ENCODE data around the gene TSPOAP1. TPM values are rescaled to one million over a fixed set of nuclear protein-coding genes. Genes with fewer than 3 reads are reported as not detected.

Gene TSPOAP1
- total RNA-seq, 1 donor from 2014 or later, result 1.3 TPM

DNA sequence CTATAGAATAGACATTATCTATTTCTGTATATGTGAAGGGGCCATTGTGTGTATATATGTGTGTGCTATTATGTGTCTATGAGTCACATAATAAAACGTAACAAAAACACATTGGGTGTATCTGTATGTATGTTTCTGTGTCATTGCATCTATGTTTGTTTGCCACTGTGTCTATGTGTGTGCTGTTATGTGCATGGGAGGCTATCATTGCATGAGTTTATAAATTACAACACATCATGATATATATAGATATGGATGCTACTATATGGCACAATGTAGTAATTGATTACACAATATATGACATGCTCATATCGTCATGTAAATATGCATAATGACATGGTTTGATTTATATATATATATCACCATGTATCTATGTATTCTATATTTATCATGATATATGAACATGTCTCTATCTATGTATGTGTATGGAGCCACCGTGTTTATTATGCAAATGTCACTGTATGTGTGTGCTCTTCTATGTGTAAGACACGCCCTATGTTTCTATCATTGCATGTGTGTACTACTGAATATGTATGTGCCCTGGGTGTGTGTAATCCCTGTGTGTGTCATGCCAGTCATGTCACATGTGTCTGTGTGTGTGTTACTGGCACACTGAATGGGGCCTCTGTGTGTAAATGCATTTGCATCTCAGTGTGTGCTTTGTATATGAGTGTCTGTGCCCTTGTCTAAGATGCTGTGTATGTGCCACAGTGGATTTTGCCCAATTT, 1.4 kb upstream of the TSPOAP1 start:
- no peak for DNase-seq (ENCODE audit: low spot score)

DNA sequence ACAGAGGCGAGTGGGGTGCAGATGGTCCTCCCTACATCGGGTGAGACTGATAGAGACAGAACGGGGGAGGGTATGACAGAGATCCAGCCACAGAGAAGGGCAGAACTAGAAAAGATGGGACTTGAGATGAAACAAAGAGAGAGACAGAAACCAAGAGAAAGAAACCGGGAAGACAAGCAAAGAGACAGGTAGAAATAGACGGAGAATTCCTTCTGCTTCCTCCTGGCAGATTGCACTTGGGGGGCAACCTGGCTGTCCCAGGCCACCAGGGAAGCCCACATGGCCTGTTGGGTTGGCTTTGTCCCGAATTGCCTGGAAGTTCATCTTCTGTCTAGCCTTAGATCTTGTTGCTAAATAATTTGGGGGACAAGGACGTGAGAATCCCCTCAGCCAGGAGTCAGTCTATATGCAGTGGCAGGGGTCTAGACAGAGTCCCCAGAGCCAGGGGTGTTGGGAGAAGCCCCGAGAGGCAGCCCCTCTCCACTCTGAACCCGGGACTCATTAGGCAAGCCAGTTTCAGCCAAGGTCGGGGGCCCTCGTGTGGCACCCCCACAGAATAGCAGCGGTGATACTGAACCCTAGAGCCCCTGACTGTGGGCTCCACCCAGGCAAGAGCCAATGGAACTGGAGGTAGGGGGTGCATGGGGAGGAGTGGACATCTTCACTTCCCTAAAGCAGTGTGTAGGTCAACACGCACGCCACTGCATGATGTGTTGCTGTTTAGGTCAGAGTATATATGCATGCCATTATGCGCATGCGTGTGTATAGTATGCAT, 627 bp upstream of the TSPOAP1 start:
- DNase-seq (ENCODE audit: low spot score), result no peak

DNA sequence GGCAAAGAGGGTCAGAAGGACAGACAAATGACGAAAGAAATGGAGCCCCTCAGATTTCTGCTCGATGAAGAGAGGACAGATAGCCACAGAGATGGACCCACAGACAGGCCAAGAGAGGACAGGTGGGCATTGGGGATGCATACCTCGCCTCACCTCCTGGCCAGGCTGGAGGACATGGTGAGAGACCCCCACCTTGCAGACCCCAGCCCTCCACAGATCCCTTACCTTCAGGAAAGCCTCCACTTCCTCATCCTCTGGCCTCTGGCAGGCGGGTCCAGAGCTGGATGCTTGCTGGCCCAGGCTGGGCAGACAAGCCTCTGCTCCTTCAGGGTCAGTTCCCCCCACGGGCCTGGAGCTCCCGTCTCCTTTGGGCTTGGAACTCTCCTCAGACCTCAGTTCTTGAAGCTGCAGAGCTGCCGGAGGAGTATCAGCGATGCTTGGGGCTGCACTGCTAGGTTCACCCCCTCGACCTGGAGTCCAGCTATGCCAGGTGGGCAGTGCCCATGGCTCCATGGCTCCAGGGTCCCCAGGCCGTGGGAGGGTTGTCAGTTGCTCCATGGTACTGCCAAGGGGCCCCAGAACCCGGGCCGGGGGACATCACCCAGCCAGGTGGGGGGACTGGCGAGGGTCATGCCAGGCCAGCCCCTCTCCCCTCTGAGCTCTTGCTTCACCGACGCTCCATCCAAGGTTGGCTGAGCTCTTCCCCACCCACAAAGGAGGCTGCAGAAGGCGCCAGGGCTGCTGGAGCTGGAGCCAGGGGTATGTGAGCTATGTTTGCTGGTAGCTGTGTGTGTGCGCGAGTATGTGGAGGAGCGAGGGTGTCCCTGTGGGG, 1.0 kb downstream of the TSPOAP1 start:
- DNase-seq (ENCODE audit: low spot score), result no peak

DNA sequence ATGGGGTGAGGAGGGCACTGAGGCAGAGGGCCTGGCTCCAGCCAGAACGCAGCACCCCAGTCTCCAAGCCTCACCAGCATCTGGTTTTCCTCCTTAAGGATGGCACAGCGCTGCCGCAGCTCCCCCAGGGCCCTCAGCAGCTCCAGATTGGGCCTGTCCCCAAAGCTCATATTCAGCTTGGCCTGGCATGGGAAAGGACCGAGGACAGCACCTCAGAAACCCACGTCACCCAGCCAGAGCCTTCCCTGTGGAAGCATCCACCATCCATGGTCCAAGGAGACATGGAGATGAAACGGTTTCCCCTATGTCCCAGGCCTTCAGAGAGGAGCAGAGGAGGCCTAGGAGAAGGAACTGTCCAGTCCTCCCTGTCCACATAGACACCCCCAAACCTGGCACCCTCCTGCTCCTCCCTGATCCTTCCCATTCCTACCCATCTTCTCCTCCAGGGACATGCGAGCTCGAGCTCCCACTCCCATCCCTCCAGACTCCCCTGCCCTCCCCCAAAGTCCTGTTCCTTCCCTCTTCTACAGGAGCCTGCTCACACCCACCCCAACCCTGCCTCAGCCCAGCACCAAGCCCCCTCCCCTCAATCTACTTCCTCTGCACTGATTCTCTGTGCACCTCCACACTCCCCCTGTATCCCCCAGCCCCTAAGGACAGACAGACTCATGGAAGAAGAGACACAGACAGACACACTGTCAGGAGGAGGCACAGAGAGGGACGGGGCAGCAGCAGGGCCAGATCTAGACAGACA, 1.8 kb downstream of the TSPOAP1 start:
- no peak for DNase-seq (ENCODE audit: low spot score)

DNA sequence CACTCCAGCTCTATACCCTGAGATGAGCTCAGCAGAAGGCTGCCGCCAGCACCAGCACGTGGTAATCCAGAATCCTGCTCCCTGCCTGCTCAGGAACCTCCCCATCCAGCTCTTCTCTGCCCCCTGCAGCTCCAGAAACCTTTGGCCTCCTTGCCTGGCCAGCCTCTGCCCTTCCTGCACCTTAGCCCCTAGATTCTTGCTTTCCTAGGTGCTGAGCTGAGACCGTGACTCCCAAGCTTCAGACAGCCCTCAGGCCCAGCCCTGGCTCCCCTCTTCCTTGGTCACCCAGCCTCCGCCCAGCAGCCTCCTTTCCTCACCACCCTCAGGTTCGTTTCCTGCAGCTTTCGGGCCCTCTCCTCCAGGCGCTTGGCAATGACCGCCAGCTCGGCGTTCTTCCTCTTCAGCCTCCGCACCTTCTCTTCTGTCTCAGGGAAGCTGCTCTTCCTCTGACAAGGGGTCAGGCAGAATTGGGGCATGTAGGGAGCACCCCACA, 2.6 kb downstream of the TSPOAP1 start:
- no peak for DNase-seq (ENCODE audit: low spot score)

DNA sequence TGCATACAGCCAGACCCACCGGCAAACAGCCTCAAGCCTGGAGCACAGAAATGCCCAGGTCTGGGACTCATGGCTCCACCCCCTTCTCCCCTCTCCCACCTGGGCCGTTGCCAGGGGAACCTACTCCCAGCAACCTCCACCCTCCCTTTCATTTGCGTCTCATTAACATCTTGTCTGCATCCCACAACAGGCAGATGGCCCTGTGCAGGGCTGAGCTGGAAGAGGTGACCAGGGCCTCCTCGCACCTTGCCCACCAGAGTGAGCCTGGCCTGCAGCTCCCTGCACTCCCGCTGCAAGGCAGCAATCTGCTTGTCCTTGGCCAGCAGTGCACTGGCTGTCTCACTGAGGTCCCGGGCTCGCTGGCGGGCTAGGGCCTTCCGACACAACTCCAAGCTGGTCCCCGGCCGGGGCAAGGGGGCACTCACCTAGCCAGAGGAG, 3.3 kb downstream of the TSPOAP1 start:
- no peak for DNase-seq (ENCODE audit: low spot score)

DNA sequence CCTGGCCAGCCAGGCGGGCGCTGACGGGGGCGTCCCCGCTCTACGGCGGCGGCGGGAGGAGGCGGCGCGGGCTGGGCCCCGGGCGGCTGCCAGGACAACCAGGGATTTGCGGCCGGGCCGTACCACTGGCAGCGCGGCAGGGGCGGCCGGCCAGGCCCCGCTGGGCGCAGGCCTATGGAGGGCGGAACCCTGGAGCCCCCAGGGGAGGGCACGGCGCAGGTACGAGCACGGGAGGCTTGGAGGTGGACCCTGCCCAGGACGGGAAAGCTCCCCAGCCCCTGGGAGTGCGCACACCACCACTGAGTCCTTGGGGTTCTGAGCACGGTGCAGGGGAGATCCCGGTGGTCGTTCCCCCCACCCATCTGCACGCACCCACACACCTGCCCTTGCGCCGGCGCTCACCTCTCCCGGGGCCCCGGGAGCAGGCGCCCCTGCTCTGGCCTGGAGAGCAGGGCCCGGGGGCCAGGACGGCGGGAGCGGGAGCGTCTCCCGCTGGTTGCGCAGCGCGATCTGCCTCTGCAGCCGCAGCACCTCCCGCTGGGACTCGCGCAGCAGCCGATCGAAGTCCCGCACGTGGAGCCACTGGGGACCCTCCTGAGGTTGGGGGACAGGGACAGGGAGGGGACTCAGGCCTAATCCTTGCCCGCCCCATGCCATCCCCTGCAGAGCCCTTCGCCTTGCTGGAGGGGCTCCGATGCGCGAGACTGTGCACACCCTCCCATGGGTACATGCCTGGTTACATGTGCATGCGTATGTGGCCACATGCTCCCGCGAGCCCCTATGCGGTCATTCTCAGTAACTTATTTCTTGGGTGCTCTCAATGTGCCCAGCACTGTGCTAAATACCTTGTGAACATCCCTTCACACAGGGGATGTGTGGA, 3.9 kb downstream of the TSPOAP1 start:
- no peak for DNase-seq (ENCODE audit: low spot score)

DNA sequence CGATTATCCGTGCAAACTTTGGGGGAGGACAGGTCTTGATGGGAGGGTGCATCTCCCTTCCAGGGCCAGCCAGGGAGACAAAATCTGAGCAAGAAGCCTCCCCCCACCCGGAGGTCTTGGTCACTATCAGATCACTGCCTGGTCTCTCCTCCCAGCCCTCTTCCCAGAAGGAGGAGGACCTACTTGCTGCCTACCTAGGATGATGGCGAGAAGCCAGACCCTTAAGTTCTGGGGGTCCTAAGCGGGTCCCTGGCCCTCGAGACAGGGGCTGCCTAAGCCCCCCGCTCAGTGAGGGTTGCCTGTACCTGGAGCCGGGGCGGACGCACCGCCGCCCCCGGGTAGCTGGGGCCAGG, 4.6 kb downstream of the TSPOAP1 start:
- no peak for DNase-seq (ENCODE audit: low spot score)

DNA sequence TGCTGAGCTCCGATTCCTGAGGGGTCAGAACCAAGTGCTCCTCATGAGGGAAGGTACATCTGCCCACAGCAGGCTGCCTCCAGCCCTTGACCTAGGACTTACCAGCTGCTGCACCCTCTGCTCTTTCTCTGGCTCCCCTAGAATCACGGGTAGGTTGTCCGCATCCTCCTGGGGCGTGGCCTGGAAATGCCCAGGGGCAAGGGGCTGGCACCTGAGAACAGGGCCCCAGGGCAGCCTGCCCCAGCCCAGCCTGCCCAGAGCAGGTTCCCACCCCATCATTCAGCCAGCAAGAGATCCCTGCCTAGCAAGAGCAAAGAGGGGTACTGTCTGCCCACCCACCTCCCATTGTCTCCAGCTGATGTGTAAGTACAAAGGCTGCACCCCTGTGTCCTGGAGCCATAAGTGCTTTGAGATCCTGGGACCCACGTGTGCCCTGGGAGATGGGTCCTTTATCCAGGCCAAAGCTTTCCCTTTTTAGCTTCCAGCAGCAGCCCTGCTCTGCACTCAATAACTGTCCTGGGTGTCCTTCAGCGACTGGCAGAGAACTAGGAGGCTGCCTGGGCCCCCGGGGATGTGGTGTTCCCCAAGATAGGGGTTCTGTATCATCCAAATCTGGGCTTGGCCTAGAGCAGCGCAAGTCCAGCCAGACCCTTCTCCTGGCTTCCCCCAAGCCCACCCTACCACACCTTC, 5.1 kb downstream of the TSPOAP1 start:
- DNase-seq (ENCODE audit: low spot score), result no peak

DNA sequence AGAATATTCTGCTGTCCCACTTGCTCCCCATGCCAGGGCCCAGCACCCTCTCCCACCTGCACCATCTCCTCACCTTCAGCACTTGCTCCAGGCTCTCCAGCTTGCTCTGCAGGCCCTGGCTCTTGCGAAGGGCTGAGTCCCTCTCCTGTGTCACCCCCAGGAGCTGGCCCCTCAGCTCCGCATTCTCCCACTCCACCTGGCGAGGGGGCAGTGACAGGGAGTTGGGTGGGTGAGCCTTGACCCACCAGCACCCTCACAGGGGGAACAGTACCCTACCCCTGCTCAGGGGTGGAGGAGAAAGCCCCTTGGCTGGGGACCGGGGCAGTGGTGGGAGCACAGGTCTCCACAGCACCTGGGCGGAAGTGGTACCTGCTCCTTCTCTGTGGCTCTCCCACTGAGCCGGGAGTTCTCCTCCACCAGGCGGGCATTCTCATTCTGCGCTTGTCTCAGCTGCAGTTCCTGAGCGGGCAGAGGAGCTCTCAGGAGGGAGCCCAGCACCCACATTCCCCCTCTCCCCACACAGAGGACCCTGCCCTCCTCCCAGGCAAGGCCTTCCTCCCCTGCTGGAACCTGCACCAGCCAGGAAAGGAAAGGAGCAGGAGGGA, 5.9 kb downstream of the TSPOAP1 start:
- DNase-seq (ENCODE audit: low spot score), result no peak

DNA sequence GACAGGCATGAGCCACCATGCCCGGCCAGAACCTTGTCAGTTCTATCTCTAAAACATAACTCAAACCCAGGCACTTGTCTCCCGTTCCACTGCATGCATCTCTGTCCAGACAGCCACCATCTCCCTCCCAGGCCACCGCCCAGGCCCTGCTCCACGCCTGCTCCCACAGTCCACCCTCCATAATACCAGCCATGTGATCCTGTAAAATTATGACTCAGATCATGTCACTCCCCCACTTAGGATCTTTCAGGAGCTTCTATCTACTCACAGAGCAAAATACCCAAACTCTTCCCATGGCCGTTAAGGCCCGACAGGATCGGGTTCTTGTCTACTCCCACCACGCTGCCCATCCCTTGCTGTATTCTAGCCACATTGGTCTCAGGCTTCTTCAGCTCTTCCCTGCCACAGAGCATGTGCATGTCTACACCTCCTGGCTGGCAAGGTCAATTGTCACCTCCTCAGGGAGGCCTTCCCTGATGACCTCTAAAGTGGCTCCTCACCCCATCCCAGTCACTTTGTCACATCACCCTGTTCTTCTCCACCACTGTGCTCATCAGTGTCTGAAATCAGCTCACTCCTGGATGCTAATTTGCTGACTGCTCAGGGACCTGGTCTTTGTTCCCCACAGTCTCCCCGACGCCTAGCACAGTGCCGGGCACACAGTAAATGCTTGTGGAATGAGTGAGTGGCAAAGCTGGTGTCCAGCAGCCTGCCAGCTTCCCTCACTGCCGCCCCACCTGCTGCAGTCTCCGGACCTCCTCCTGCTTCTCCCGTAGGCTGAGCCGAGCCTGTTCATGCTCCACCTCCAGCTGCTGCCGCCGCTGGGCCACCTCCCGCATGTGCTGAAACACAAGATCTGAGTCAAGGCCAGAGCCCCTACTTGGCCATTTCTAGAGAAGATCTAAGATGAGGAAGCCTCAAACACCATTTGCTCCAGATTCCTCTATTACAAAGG, 6.7 kb downstream of the TSPOAP1 start:
- DNase-seq (ENCODE audit: low spot score), result no peak

DNA sequence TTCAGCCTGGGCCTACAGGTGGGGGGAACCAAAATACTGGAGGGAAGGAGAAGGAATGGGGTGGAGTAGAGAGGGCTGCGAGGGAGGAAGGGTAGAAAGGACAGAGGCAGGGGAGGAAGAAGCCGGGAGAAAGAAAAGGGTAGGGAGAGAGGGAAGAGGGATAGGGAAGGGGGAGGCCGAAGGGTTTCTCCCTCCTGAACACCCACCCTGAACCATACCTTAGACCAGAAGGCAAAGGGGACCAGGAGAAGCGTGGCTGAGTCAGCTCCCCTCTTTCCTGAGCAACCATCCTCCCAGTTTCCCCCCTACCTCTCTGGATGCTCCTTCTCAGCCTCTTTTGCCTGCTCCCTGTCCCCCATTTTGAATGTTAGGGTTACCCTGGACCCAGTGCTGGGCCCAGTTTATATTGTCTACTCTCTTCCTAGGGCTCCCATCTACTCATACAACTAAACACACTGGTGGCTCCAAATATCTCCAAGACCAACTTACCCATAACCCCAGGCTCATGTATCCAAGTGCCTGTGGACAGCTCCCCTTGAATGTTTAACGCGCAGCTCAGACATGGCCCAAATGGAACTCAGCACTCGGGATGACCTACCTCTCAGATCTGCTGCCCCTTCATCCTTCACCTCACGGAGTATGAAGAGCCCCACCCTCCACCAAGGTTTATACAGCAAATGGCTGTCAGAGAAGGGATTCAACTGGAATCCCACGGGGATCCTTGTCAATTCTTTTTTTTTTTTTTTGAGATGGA, 7.8 kb downstream of the TSPOAP1 start:
- no peak for DNase-seq (ENCODE audit: low spot score)

DNA sequence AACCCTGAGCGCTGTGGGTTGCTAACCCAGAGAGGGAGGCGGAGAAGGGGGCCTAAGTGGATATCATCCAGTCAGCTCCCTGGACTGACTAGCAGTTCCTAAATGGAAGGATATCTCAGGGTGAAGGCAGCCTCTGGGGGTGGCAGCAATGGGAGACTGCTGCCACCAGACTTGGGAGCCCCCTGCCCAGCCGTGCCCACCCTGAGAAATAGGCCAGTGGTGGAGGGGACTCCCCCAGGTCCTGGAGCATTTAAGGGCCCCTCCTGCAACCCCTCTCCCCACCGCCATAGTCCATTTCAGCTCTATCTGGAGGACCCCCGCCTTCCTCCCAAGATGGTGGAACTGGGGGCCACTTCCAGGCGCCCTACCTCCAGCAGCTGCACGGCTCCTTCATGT, 8.4 kb downstream of the TSPOAP1 start:
- DNase-seq (ENCODE audit: low spot score), result no peak

DNA sequence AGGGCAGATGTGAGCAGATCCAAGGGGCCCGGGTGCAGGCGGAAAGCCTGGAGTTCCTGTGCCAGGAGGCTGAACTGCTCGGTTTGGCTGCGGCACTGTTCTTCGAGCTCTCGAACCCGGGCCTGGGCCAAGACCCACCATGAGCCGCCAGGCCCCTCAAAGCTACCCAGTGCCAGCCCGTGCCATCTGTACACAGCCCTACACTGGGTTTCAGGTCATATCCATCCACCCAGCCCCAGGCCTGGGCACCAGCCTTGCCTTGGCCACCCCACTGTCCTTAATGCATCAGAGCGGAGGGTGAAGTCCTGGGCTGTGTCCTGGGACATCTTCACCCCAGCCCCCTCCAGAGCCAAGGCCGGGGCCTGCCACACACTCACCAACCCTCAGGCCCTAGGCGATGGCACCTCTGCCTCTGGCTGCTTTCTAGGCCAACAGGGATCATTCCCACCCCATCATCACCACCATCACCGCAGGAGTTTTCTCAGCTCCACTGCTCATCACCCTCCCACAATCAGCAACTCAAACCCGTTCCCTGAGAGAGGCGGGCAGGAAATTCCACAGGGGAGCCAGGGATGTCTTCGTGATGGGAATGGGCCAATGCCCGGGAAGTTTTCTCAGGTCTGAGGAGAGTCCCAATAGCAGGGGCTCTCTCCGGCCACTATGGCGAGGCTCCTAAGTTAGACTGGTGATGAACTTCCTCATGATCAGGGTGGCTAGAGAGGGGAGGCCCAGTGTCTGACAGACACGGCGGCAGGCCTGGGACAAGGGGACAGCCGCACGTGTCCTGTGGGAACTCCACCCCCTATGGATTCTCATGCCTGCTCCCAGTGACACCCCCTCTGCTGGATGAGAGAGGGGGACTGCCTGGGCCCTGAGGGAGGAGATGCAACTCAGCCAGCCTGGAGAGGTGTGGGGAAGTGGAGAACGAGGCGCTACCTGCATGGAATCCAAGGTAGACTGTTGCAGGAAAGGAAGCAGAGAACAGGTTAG, 9.1 kb downstream of the TSPOAP1 start:
- no peak for DNase-seq (ENCODE audit: low spot score)

DNA sequence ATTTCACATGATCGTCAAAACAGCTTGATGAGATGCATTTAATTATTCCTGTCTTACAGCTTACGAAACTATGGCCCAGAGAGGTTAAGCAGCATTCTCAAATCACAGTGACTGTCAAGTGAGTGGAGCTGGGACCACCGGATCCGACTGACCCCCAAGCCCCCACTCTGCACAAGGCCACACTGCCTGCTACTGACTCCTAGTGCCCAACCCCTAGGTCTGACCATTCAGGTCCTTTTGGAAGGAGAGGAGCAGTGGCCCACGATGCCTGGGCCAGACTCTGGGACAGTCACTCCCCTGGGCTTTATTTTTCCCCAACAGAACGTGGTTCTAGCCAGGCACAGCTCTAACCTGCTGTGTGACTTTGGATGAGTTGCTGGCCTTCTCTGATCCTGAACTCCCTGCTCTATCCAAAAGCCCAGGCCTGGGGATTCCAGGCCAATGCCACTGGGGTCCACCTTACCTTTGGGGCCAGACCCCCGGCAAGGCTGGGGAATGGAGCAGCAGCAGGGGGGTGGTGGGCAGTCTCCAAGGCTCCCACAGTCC, 9.9 kb downstream of the TSPOAP1 start:
- no peak for DNase-seq (ENCODE audit: low spot score)

DNA sequence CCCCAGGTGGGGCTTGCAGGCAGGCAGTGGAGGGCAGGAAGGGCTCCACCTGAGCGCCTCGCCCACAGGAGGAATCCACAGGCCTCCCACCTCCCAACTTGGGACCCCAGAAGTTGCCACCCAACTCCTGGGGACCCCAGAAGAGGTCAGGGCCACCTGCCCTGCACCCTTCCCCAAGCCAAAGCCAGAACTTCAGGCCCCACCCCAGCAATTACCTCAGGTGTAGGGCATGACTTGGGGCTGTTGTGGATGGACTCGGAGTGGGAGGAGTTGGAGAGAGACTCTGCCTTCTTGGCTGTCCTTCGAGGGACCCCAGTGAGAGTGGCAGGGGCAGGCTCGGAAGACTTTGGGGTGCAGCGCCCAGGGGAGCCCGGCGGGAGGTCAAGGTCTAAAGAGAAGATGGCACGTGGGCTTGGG, 10.5 kb downstream of the TSPOAP1 start:
- DNase-seq (ENCODE audit: low spot score), result no peak

All from mesenteric fat pad (tissue), 1 donor.